Astrocyte of the hippocampus (primary cell): Measurements from ENCODE around the gene PPP1R15A.
"Not testable (repeated sequence)": the region's sequence is repeated elsewhere in the genome, so short reads cannot be mapped to it uniquely, and the experiment has no call there.

Experiments used
- DNase-seq: peaks from one replicate; pipeline ENCODE4 v3.0.0; 2011; ENCODE audit warnings: low read depth, low spot score

PPP1R15A gene

DNA sequence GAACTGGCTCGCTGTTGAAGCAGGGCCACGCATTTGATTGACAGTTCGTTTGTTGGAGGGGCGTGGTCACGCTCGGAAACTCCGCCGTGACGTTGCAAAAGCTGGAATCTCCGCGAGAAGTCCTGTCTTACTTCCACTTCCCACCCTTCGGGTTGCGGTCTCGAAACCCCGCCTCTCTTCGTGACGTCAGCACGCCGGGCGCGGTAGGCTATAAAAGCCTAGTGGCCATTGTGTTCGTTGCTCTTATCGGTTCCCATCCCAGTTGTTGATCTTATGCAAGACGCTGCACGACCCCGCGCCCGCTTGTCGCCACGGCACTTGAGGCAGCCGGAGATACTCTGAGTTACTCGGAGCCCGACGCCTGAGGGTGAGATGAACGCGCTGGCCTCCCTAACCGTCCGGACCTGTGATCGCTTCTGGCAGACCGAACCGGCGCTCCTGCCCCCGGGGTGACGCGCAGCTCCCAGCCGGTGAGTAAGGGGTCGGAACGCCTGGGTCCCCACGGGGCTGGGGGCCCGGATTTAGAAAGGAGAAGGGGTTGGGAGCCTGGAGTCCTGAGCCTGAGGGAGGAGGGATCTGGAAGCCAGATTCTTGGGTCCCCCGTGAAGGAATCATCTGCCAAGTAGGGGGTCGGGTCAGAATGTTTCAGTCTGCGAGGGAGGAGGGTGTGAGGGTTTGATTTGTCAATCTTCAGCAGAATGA is at the start of gene PPP1R15A:
Gene PPP1R15A (plus strand): TSS at position 240 of the 702 bp plus-strand sequence. CDS start 813 bp downstream, outside the sequence.
- DNase-seq, result peak; percentile 98

DNA sequence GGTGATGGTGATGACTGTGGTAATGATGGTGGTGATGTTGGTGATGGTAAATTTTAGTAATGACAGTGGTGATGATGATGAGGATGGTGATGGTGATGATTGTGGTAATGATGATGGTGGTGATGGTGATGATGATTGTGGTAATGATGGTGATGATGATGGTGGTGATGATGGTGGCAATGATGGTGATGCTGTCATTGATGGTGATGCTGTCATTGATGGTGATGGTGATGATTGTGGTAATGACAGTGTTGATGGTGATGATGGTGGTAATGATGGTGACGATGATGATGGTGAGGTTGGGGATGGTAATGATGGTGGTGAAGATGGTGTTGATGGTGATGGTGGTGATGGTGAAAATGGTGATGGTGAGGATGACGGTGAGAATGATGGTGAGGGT is 49.7 kb upstream of the PPP1R15A start:
- DNase-seq, result no peak

DNA sequence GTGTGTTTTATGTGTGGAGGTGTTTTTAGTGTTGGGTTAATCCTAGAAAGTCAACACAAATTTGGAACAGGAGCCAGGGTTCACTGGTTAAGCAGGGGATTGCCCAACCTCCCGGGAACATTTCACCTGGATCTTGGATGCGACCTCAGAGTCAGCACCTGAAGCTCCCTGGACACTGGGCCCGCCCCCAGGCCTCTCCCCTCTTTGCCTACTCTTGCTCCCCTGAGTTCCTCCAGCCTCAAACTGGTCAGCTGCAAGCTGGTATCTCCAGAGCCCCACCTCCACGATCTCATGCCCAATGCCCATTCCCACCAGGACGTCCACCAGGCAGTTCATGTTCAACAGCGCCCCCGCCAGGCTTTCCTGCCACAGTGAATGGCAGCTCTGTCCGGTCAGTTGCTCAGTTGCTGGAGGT is 45.6 kb upstream of the PPP1R15A start:
- DNase-seq, result no peak

DNA sequence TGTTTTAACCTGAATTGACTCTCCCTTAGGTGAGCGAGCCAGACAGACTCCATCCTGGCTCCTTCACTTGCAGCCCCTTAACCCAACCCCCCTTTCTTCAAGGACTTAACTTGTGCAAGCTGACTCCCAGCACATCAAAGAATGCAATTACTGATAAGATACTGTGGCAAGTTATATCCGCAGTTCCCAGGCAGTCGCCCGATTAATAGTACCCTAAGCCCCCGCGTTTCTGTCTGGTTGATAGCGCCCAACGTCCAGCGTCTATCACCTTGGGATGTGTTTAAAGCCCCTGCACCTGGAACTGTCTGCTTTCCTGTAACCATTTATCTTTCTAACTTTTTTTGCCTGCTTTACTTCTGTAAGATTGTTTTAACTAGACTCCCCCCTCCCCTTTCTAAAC is 42.1 kb upstream of the PPP1R15A start:
- no peak for DNase-seq

DNA sequence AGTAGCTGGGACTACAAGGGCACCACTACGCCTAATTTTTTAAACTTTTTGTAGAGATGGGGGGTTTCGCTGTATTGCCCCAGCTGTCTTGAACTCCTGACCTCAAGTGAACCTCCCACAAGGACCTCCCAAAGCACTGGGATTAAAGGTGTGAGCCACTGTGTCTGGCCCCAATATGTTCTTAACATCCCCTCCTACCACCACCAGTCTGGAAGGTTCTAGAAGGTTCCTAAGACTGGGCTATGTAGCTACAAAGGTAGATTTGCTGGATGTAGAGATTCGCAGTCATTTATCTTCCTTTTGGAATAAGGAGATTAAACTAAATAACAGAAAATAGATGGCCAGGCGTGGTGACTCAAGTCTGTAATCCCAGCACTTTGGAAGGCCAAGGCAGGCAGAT is 41.3 kb upstream of the PPP1R15A start:
- DNase-seq, result no peak

DNA sequence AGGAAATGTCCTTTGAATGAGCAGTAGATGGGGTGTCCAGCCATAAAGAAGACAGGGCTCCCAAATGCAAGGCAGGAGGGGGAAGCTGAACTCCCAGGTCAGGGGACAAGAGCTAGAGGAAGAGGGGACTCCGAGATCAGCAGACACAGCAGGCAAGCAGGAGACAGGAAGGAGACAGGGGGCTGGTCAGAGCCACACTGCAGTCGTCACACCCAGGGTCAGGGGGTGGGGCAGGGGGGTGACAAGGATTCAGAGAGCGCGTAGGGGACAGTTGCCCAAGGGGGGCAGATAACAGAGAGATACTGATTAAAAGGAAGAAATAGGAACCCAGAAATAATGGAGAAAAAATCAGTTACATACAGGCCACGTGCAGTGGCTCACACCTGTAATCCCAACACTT is 39.2 kb upstream of the PPP1R15A start:
- no peak for DNase-seq

DNA sequence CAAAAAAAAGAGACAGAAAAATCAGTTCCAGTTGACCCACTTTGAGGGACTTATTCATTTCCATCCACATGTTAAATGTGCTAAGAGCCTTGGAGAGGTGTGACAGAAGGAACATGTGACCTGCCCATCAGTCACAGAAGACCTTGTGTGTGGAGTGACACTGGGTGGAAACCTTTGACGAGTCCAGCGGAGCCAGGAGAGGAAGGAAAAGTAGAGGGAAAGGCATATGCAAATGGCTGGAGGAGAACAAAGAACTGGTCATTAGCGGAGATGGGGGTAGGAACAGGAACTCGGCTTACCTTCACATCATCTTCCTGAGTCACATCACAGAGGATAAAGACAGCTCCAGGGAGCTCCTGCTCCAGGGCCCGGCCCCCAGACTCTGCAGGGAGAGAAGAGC is 38.2 kb upstream of the PPP1R15A start:
- DNase-seq, result no peak

DNA sequence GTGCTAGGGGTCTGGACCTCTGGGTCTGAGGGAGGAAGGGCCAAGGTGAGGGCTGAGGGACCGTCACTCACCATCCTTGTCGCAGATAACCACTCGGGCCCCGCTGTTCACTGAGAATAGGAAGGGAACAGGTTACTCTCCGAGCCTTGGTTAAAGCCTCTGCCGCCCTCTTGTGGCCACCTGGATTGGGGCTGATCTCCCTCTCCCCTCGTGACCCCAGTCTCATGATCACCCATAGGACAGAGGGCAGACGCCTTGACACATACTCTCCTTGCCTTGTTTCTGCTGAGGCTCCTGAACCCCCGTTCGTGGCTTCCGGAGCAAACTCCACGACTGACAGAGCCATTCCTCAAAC is 36.5 kb upstream of the PPP1R15A start:
- peak; percentile 94 for DNase-seq

DNA sequence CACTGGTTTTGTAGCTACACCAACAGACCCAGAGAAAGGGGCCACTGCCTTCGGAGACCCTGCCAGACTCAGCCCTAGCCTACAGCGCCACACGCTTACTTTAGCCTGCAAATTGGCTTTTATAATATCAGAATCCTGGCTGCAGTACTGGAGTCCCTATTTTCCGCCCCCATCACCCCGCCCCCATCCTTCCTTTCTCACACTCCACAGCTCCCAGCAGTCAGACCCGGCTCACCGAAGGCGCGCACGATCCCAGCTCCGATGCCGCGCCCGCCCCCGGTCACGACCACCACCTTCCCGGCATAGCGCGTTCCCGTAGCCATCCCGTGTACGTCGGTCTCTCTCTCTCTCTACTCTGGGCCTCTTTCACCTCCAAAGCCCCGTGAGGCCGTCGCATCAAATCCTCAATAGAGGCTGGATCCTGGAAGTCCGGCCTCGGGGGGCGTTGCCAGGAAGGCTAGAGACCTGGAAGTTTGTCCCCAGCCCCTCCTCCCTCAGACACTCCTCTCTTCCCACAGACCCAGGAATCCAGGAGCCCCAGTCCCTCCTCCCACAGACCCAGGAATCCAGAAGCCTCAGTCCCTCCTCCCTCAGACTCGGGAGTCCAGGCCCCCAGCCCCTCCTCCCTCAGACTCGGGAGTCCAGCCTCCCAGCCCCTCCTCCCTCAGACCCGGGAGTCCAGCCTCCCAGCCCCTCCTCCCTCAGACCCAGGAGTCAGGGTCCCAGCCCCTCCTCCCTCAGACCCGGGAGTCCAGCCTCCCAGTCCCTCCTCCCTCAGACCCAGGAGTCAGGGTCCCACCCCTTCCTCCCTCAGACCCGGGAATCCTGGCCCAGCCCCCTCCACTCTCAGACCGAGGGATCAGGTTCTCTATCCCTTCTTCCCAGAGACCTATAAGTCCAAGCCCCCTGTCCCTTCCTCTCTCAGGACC is 35.9 kb upstream of the PPP1R15A start, which contains the start of gene HSD17B14:
Gene HSD17B14 (minus strand): TSS at position 403 of the 929 bp plus-strand sequence. CDS start 80 bp downstream, at position 323.
- peak; percentile 82 for DNase-seq

DNA sequence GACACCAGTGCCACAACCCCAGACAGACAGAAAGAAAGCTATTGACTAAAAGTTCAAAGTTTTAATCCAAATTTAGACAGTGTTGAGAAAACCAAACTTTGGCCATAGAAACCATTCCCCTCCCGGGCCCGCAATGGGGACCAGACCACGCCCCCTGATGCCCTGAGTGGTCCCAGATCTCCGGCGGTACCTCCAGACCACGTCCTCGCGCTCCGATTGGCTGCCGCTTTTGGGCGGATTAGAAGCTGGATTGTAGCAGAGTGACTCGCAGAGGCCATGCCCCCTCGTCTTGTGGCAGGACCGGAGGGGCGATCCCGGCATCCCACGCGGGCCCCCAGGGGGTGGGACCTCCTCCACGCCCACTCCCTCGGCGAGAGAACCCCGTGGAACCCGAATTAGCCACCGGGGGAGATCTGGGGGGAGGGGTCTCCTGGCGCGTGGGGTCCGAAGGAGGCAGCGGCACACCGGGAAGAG is 35.1 kb upstream of the PPP1R15A start:
- peak; percentile 96 for DNase-seq

DNA sequence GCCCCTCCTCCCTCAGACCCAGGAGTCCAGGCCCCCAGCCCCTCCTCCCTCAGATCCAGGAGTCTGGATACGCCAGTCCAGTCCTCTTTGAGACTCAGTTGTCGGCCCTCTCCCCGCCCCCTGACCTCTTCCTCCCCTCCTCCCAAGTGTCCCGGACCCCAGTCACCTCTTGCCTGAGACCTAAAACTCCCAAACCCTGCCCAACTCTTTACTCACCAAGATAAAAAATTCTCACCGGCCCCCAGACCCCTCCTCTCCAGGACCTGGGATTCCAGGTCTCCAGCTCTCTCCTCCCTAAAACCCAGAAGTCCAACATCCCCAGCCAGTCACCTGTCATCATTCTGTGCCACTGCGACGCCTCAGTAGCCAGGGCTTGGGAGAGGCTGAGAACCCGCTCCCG is 34.5 kb upstream of the PPP1R15A start:
- no peak for DNase-seq

DNA sequence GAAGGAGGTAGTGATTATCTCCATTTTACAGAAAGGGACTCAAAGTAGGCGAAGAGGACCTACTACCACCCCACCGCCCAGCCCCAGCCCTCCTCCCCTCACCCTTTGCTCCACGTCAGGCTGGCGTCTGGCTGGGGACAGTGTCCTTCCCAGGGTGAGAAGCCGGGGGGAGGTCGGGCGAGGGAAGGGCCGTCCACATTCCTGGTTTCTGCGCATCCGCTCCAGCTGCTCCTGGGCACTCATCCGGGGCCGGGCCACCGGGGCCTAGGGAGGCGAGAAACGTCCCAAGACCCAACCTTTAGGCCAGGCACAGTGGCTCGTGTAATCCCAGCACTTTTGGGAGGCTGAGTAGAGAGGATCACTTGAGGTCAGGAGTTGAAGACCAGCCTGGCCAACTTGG is 31.2 kb upstream of the PPP1R15A start:
- no peak for DNase-seq

DNA sequence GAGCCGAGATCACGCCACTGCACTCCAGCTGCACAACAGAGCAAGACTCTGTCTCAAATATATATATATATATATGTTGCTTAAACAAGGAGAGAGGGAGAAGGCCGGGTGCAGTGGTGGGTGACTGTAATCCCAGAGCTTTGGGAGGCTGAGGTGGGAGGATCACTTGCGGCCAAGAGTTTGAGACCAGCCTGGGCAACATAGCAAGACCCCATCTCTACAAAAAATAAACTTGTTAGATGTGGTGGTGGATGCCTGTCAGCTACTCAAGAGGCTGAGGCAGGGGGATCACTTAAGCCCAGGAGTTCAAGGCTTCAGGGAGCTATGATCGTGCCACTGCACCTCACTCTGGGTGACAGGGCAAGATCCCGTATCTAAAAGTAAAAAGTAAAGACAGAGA is 30.6 kb upstream of the PPP1R15A start:
- DNase-seq, result no peak

DNA sequence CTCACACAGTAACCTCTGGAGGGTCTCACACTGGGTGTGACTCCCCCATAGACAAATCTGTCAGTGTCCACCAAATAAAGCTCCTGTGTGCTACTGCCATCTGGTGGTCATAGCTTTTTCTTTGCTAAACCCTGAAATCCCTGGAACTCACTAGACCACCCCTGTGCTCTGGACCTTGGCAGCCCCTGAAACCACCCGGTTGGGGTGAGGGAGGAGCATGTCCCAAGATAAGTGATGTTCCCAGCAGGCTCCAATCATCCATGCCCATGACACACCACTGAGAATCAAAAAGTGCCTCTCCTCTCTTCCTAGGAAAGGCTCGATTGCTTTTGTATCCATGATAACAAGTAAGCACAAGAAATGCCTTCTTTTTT is 29.4 kb upstream of the PPP1R15A start:
- peak; percentile 69 for DNase-seq

DNA sequence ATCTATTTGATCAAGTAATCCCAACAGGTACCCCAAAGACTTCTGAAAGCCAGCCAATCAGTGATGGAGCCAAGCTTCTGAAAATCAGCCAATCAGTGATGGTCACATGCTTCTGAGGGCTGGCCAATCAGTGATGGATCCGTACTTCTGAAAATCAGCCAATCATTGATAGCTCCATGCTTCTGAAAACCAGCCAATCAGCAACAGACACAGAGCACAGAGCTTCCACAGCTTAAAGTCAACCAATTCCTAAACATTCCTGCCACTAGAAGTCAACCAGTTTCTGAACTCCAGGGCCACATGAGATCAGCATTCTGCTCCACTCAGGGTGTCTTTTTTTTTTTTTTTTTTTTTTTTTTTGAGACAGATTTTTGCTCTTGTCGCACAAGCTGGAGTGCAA is 27.7 kb upstream of the PPP1R15A start:
- DNase-seq, result no peak

DNA sequence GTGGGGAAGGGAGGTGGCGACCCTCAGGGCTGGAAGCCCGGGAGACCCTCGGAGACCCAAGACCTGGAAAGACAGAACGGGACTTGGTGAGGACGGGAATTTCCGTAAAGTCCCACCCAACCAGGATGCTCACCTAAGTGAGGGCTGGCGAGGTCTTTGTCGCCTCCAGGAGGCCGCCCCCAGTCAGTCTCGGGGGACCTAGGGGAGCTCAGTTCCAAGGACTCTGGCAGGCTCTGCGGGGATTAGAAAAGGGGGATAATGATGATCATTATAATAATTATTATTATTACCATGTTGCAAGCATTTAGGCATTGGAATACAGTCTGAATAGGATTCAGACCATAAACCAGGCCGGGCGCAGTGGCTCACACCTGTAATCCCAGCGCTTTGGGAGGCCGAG is 26.8 kb upstream of the PPP1R15A start:
- no peak for DNase-seq

DNA sequence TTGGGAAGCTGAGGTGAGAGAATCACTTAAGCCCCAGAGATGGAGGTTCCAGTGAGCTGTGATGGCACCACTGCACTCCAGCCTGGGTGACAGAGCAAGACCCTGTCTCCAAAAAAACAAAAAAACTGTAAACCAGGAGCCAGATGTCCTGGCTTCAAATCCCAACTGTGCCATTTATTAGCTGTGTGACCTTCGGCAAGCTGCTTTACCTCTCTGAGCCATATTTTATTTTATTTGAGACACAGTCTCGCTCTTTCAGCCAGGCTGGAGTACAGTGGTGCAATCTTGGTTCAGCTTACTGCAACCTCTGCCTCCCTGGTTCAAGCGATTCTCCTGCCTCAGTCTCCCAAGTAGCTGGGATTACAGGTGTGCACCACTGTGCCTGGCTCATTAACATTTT is 25.6 kb upstream of the PPP1R15A start:
- DNase-seq, result not testable (repeated sequence)

DNA sequence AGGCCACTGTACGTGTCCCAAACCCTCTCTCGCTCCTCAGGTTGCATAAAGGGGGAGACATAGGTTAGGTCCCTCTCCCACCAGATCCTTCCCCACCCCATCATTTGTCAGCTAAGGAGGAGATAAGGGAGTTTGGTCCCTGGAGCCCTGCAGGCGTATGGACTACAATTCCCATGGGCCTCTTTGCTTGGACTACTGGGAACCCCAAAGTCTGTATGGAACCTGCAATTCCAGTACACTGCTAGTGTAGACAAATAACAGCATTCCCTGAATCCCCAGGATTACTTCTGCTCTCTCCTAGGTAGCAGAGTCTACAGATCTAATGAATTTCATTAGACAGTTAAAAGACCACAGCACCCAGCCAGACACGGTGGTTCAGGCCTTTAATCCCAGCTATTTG is 19.9 kb upstream of the PPP1R15A start:
- no peak for DNase-seq

DNA sequence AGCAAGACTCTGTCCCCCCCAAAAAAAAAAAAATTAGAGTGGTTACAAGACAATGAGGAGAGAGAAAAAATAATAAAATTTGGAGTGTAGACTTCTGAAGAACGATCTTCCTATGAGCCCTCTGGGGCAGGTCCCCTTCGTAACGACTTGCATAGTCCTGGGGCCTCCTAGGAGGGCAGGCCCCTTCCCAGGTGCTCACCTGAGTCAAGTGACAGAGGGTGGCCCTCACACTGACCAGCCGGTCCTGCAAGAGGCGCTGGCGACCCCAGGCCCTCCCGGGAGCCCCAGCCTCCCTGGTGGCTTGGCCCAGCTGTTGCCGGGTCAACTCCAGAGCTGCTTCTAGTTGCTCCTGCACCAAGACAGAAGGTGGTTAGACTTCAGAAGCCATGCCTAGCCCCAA is 18.7 kb upstream of the PPP1R15A start:
- DNase-seq, result no peak

DNA sequence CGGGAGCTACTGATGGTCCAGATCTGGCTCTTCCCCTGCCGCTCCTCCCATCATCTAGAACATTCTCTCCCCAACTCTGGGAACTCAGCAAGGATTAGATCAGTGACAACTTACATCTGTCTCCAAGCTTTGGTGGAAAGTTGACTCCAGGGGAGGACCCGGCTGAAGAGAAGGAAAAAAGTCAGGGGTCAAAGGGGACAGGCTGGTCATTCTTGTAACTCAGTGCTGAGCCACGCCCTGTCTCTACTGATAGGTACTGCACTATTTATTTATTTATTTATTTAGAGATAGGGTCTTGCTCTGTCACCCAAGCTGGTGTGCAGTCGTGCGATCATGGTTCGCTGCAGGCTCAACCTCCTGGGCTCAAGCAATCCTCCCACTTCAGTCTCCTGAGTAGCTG is 18.1 kb upstream of the PPP1R15A start:
- DNase-seq, result no peak

DNA sequence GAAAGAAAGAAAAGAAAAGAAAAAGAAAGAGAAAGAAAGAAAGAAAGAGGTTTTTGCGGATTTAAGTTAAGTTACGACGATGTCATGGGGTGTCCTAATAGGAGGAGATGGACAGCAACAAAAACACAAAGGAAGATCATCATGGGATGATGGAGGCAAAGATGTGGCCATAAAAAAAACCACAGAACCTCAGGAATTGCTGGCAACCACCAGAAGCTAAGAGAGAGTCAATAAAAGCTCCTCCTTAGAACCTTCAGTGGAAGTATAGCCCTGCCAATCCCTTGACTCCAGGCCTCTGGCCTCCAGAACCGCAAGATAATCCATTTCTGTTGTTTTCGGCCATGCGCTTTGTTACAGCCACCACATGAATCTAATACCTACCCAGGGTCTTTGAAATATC is 15.3 kb upstream of the PPP1R15A start:
- DNase-seq, result peak; percentile 44

DNA sequence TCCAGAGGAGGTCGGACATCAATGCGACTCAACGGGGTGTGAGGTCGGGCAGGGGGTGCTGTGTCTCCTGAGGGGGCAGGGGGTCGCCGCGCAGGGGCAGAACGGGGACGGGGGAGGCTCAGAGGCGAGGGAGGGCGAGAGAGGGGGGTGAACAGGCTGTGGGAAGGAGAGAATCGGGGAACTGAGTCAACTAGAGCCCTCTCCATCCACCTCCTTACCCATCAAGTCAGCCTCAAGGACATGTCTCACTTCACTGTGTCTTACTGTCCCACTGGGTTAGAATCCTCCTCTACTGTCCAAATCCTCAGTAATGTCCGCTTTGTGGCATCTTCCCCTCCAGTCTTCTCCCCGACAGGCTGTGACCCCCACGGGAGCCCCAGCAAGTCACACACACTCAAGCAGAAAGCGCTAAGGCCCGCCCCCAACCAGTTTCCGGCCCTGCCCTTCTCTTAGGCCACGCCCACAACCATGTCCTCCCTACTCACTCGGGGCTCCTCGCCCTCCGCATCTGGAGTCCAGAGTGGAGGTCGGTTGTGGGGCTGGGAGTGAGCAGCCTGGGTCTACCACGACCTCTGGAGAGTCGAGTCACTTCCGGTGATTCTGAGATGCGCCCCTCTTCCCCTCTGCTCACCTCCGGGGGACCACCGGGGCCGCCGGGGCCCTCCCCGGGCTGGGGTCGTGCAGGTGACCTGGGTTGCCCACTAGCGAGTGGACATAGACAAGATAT is 13.1 kb upstream of the PPP1R15A start:
- no peak for DNase-seq
